GM18907 (cell line): ENCODE measurements around the gene FAT2.

ENCODE experiments used
- ATAC-seq: cut with Tn5 transposase; IDR thresholded peaks from one replicate; pipeline ENCODE4 v1.9.1; 2021; ENCODE audit warnings: mild to moderate bottlenecking, moderate library complexity; ENCODE audit not compliant: unreplicated experiment

FAT2 gene, protein sequence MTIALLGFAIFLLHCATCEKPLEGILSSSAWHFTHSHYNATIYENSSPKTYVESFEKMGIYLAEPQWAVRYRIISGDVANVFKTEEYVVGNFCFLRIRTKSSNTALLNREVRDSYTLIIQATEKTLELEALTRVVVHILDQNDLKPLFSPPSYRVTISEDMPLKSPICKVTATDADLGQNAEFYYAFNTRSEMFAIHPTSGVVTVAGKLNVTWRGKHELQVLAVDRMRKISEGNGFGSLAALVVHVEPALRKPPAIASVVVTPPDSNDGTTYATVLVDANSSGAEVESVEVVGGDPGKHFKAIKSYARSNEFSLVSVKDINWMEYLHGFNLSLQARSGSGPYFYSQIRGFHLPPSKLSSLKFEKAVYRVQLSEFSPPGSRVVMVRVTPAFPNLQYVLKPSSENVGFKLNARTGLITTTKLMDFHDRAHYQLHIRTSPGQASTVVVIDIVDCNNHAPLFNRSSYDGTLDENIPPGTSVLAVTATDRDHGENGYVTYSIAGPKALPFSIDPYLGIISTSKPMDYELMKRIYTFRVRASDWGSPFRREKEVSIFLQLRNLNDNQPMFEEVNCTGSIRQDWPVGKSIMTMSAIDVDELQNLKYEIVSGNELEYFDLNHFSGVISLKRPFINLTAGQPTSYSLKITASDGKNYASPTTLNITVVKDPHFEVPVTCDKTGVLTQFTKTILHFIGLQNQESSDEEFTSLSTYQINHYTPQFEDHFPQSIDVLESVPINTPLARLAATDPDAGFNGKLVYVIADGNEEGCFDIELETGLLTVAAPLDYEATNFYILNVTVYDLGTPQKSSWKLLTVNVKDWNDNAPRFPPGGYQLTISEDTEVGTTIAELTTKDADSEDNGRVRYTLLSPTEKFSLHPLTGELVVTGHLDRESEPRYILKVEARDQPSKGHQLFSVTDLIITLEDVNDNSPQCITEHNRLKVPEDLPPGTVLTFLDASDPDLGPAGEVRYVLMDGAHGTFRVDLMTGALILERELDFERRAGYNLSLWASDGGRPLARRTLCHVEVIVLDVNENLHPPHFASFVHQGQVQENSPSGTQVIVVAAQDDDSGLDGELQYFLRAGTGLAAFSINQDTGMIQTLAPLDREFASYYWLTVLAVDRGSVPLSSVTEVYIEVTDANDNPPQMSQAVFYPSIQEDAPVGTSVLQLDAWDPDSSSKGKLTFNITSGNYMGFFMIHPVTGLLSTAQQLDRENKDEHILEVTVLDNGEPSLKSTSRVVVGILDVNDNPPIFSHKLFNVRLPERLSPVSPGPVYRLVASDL (N-terminal part only)

DNA sequence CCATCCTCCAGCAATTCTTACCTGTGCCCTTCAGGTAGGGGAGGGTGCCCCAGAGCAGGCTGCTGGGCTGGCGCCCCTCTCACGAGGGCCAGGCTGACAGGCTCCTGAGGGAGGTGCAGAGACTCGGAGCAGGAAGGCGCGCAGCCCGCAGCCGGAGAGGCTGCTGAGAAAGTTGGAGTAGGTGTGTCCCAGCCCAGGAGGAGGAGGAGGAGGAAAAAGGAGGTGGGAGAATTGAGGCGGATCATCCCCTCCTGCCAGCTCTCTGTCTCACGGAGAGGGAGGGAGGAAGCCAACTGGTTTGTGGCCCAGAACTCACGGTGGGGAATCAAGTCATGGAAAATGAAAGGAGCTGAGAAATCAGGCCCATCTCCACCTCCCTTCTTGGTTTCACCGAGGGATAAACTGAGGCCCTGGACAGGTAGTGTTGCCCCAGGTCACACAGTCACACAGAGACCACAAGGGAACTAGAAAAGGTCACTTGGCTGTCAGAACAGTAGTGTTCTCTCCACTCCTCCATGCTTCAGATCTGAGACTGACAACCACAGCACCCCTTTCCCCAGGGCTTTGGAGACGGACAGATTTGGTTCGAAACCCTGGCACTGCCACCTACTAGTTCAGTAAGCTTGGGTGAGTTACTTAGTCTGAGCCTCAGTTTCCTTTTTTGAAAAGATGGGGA lies at the start of gene FAT2:
TSS of gene FAT2 (minus strand) at position 188 of the 676 bp plus-strand sequence. CDS start 22,400 bp downstream, outside the sequence.
- no peak for ATAC-seq

DNA sequence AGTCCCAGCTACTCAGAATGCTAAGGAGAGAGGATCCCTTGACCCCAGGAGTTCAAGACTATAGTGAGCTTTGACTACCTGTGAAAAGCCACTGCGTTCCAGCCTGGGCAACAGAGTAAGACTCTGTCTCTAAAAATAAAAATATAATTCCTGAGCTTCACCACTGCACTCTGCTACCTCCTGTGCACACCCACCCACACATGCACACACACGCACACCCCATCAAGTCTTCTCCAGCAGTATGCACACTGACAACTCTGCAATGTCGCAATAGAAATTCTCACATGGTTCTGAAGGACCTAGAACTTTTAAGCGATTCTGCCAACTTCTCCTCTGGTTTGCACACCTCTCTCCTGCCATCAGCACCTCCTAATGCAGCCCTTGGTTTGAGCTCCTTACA lies 47.5 kb upstream of the FAT2 start:
- ATAC-seq, result no peak

DNA sequence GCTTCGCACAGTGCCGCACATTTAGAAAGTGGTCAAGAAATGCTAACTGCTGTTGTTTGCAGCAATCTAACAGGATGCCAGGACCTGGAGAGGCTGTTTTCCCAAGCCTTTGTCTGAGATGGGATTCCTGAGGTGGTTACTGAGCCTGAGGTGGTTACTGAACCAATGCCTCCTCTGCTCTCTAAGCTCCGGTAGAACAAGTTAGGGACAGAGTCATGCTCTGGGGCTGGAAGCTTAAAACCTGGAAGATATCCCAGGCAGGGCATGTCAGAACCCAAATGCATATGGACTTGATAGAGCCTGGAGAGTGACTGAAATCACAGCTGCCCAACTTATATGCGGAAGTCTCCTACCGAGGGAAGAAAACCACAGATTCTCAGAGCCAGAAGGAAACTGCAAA lies 46.5 kb upstream of the FAT2 start:
- no peak for ATAC-seq

DNA sequence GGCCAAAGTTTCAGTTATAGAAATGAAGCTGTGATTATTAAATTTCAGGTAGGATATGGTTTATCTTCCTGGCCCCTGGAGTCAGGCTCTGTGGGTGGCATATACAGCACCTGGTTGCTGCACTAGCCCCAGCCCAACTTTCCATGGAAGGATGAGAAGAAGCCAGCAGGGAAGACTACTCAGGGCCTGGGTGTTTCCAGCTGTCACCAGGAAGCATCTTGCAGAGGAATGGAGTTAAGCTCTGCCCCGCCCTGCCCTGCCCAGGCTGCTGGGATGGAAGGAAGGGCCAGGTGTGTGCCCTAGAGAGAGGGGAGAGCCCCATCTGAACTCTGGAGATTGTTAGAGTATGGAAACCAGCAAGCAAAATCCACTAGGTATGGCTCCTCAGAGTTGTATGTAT lies 42.8 kb upstream of the FAT2 start:
- no peak for ATAC-seq

DNA sequence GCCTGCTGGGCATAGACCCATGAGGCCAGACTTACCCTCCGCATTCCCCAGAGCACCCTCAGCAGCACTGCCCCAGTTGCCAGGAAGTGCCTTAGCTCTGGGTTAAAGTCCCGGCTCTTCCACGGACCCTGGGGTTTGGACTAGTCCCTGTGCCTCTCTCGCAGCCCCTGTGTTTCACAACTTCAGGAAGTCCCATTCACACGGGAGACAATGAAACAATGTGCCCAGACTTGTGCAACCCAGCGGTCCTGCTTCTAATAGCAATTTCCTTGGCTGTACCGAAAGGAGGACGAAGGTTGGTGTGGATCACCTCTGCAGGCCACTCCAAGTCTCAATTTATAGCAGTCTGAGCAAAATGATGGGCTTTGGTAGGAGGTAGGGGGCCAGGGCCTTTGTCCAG lies 41.8 kb upstream of the FAT2 start:
- ATAC-seq, result no peak

DNA sequence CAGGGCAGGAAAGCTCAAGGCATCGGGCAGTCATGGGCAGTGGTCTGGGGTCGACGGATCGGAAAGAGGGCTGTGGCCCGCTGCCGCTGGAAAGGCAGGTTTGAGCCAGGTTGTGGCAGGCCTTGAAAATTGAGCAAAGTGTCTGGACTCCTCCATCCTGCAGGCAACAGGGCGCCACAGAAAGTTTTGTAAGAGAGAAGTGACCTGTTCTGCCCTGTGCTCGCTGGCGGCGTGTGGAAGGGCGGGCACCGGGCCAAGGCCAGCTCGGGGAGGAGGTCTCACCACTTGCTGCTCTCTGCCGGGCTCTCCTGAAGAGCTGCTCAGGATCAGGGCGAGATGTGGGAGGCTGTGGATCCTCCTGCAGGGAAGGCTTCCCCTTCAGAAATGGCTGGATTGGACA lies 41.4 kb upstream of the FAT2 start:
- no peak for ATAC-seq

DNA sequence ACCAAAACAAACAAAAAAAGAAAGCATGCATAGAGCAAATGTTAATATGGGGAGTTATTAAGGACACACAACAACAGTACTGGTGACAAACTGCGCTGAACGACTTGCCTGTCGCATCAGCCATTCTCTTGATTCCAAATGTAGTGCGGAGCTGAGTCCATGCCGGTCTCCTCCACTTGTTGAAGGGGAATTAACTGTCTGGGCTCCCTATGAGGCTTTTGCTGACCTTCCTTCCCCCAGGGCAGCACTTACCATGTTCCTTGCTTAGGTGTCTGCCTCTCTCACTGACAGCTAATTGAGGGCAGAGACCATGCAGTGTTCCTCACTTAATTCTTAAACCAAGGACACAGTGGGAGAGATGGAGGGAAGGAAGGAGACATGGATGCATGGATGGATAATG lies 40.8 kb upstream of the FAT2 start:
- ATAC-seq, result no peak

DNA sequence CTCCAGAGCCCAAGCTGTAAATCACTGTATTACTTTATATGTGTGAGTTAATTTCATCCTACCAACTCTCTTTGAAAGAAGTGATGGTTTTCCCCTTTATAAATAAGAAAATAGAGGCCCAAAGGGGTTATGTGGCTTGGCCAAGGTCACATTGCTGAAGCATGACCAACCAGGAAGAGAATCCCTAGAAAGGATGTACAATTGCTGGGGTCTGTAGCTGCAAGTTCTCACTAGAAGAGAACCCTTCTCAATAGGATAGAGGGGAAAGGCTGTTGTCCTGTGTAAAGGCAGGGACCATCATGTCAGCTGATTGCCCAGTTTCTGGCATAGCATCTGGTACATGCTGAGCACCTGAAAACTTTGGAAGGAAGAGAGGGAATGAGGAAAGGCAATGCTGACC lies 39.0 kb upstream of the FAT2 start:
- ATAC-seq, result no peak

DNA sequence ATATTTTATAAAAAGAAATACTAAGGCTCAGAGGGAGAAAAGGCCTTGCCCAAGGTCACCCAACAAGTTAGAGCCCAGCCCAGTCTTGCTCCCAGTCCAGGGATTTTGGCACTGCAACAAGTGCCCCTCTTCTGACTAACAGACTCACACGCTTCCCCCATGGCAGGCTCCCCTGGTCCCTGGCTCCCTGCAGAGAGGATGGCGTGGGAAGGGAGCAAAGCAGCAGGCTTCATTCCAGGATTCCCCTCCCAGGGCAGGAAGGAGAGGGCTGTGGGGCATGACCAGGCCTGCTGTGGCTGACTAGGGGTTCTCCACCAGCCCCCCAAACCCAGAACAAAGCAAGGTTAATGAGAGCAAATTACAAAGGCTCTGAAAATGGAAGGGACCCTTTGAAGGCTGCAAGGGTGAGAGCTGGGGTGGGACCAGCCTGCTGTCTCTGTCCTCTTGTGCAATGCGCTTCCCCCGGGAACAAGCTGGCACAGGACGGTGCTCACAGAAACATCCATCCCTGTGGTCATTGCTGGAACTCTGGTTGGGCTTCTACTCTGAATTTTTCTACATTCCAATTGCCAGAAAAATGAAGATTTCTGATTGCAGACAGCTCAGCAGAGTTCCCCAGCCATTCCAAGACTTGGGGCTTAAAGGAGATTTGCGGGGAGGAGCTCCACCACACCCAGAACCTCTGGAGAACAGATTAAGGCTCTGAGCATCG lies 37.1 kb upstream of the FAT2 start:
- ATAC-seq, result no peak

DNA sequence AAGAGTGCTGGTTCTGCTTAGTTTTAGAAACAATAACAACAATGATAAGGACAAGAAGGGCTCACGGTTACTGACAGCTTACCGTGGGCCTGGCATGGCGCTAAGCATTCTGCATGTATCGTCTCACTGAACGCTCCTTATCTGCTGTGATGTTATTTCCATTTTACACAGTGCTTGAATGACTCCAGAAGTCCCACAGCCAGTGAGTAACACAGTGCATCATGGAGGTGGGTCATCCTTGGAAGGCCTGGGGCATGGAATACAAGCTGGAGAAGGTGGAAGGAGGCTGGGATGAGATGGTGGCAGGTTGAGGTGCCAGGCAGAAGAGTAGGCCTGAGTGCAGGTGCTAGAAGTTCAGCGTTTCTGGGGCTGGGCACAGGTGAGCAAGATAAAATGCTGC lies 36.5 kb upstream of the FAT2 start:
- no peak for ATAC-seq

DNA sequence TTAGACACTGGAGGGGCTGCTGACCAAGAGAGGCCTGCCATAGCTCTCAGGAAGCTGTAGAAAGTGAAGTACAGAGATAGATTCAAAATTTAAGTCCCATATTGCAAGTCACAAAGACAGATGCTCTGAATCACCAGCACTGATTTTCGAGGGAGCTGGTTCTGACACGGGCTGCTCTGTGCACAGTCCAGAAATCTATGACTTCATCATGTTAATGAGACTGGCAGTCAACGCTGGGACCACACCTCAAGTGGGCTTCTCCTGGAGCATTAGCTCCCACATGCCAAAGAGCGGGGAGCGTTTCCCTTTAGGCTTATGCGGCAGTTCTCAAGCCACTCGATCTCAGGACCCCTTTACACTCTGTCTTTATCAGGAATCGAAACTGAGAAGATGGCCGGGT lies 34.2 kb upstream of the FAT2 start:
- no peak for ATAC-seq

DNA sequence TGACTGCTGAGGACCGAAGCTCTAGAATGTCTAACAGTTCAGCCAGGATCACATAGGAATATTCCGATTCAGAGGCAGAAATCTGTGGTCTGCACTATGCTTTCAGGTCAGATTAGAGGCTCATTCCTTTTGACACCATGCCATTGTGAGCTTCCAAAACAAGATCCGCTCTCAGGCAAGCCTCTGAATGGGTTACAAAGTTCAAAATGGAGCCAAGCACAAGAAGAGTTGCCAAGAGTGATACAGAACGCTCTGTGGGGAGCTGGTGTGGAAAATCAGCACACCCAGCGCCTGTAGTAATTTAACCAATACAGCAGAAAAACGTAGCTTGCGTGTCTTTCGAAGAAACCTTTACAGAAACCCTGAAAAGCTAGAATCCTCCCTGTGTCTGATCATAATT lies 33.3 kb upstream of the FAT2 start:
- no peak for ATAC-seq

DNA sequence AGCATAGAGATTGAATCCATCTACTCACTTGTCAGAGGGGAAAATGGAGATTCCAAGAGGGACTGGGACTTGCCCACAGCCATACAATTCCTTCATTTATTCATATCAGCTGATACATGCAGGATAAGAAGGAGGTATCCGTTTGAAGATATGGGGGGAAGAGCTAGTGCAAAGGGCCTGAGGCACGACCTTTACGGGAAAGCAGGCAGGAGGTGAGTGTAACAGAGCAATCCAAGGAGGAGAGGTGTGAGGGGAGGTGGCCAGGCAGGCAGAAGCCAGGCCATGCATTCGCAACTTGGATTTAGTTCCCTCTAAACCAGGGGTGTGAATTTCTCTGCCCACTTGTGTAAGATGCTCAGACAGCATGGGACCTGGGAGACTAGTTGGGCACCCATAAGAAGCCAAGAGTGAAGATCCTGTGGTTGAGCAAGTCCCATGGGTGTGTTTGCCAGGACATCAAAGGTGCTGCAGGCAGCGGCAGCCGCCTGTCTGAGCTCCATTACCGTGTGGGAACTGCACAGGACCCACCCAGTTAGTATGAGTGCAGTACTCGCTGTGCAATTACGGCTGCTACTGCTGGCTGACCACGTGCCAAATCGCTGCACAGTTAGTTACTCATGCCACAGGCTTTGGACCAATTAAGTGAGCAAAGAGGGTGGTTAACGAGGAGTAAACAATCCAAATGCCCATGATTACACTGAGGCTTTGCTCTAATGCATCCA lies 31.4 kb upstream of the FAT2 start:
- ATAC-seq, result no peak

DNA sequence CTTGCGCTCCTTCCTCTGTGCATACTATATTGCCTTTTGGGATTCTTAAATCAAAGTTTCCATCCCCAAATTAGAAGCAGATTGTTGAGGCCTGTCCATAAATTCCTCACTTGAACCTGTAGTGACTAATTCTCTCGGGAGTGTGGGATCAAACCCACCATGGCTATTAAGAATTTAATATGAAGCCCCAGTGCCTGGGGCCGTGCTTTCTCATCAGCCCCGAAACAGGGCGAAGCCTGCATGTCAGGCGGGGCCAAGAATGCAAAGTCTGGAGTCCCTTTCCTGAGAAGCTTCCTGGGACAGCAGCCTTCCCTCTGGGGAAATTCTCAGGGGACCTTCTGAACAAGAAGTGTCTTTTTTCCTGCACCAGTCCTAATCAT lies 29.3 kb upstream of the FAT2 start:
- no peak for ATAC-seq

DNA sequence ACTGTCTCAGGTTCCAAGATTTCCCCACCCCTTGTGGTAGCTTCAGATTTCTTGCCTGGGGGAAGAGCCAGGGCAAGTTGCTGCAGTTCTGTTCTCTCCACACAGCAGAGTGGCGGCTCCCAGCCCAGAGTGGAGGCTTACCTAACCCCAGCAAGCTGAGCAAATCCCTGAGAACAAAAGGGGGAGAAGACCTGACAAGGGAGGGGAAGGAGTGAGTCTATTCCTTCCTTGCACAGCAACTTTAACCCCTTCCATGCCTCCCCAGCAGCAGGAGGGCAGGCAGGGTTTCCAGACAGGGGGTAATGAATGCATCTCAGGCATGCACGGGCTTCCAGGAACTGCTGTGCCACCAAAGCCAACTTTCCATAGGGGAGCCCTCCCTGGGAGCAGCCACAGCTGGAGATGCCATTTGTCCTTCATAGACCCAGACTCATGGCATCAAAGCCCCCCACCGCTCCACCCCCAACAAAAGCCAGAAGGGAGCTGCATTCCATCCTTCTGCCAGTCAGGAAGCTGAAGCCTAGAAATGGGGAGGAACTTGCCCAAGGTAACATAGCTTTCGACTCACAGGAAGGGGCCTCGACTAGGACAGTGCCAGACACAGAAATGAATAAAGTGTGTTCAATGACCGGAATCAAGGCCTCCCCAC lies 28.8 kb upstream of the FAT2 start:
- no peak for ATAC-seq

DNA sequence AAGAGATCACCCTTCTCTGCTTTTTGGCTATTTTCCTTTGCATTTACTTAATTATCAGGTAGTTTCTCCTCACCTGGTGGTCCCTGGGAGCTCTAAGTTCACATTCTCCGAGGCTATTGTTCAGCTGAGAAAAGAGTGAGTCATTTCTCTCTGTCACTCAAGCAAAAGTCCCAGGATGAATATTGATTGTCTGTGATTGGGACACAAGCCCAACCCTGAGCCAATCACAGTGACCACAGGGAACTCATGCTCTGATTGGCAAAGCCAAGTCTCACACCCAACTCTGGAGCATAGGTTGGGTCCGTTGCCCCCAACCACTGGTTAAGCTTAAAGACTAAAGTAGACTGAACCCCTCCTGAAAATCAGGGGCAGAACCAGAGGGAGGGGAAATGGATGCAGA lies 27.8 kb upstream of the FAT2 start:
- ATAC-seq, result no peak

DNA sequence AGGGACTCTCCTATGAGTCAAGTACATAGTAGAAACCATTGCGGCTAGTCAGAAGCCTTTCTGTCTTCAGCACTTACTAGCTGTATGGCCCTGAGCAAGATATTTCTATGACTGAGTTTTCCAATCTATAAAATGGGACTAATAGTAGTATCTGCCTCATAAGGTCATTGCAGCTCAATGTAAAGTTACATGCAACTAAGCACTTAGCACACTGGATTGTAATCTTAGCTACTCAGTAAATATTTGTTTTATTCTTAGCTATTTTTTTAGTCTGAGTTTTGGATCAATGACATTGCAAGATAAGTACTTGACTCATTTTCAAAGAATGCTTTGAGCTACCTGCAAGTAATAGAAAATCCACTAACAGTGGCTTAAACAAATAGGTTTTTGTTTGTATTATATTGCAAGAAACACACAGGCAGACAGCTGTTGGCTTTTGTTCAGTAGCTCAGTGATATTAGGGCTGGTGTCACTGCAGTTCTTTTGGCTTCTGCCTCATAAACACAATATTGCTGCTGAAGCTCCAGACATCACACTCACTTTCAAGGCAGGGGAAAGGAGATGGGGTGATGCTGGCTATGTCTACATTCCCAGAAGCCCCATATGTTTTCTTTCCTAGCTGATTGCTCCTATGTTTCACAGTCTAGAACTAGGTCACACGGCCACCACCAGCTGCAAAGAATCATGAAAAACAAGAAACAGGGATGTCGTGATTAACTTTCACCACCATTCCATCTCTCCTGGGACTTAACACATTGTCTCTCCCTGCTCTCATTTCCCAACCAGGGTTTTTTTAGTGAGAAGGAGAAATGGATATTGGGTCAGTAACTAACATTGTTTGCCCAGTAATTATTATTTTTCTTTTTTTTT lies 26.9 kb upstream of the FAT2 start:
- ATAC-seq, result no peak

DNA sequence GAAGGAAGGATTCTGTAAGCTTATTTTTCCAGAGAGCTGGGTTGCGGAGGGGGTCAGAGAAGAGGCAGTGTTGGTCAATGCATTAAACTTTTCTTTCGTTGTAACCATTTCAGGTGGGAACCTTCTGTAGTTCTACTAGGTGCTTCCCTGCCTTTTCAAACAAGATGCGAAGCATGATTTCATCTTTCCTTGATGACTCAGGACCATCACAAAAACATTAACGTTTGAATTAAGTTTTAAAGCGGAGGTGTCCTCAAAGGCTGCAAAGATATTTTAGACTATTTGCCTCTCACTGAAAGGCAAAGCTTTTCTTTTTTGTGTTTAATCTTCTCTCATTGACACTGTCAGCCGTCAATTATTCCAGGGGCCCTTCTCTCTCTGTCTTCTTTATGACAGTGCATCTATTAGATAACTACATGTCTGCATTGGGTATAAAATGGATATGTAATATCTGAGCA lies 26.3 kb upstream of the FAT2 start:
- ATAC-seq, result no peak
